COLO668 (cell line): ENCODE measurements around the gene ATP6V0A1.
"Not testable (repeated sequence)": the region's sequence is repeated elsewhere in the genome, so short reads cannot be mapped to it uniquely, and the experiment has no call there.

ENCODE experiments used
- DNase-seq: peaks from one replicate; lab custom pipeline; 2025; ENCODE audit not compliant: unreplicated experiment; lab: John Stamatoyannopoulos, UW

The ATP6V0A1 gene

GRCh38 chr17:42537156-42537805 is 78.6 kb downstream of the ATP6V0A1 start:
- DNase-seq = no peak

GRCh38 chr17:42537826-42538451 is 79.3 kb downstream of the ATP6V0A1 start:
- no peak for DNase-seq

GRCh38 chr17:42538482-42538881 is 79.8 kb downstream of the ATP6V0A1 start:
- DNase-seq = no peak

GRCh38 chr17:42540558-42540957 is 81.9 kb downstream of the ATP6V0A1 start:
- DNase-seq = not testable (repeated sequence)

GRCh38 chr17:42541041-42541833 is 82.6 kb downstream of the ATP6V0A1 start:
- DNase-seq = no peak

GRCh38 chr17:42543190-42544079 is 84.8 kb downstream of the ATP6V0A1 start:
- DNase-seq = no peak

GRCh38 chr17:42544874-42545283 is 86.2 kb downstream of the ATP6V0A1 start:
- DNase-seq = no peak

- not testable (repeated sequence) for DNase-seq
Measured at GRCh38 chr17:42545755-42546505, 87.3 kb downstream of the ATP6V0A1 start.

GRCh38 chr17:42547001-42547461 is 88.4 kb downstream of the ATP6V0A1 start:
- DNase-seq = peak; percentile 5

- DNase-seq = no peak
Measured at GRCh38 chr17:42547698-42548069, 89.0 kb downstream of the ATP6V0A1 start.

GRCh38 chr17:42548070-42548837 is 89.6 kb downstream of the ATP6V0A1 start:
- DNase-seq = peak; percentile 75

GRCh38 chr17:42548993-42549755 is 90.5 kb downstream of the ATP6V0A1 start:
- DNase-seq = no peak

- not testable (repeated sequence) for DNase-seq
Measured at GRCh38 chr17:42552736-42553135, 94.1 kb downstream of the ATP6V0A1 start, which contains the start of gene HSD17B1. TSS of gene HSD17B1 (plus strand) at chr17:42552923. CDS start at chr17:42552934, 11 bp downstream.

GRCh38 chr17:42553161-42553818 is 94.6 kb downstream of the ATP6V0A1 start:
- DNase-seq = no peak

- peak; percentile 18 for DNase-seq
Measured at GRCh38 chr17:42553866-42554249, 95.2 kb downstream of the ATP6V0A1 start.

- peak; percentile 83 for DNase-seq
Measured at GRCh38 chr17:42554250-42555121, 95.8 kb downstream of the ATP6V0A1 start.

GRCh38 chr17:42555122-42555622 is 96.5 kb downstream of the ATP6V0A1 start:
- DNase-seq = no peak
